CD4-positive, alpha-beta T cell treated with Interleukin-17A for 4 hours (primary cell): Measurements from ENCODE around the gene PNPLA5.
A peak's percentile ranks its signal among the peaks of the same experiment; 100 is the strongest.
"Not testable (repeated sequence)": the region's sequence is repeated elsewhere in the genome, so short reads cannot be mapped to it uniquely, and the experiment has no call there.

Source experiments
- DNase-seq: peaks from one replicate; pipeline ENCODE4 v3.0.0-alpha.2; 2020; ENCODE audit warnings: mixed read lengths

PNPLA5 gene

GRCh38 chr22:43879901-43880540 is 11.8 kb downstream of the PNPLA5 start:
- DNase-seq: no peak

GRCh38 chr22:43878831-43879550 is 12.8 kb downstream of the PNPLA5 start:
- no peak for DNase-seq

- DNase-seq: no peak
These were observed 13.6 kb downstream of the PNPLA5 start for GRCh38 chr22:43878079-43878795.

GRCh38 chr22:43876866-43877509 is 14.8 kb downstream of the PNPLA5 start:
- no peak for DNase-seq

GRCh38 chr22:43869799-43870198 is 22.0 kb downstream of the PNPLA5 start:
- no peak for DNase-seq

GRCh38 chr22:43869001-43869400 is 22.8 kb downstream of the PNPLA5 start:
- not testable (repeated sequence) for DNase-seq

- peak; percentile 38 for DNase-seq
These were observed 23.8 kb downstream of the PNPLA5 start for GRCh38 chr22:43867839-43868635.

GRCh38 chr22:43862882-43863202 is 29.0 kb downstream of the PNPLA5 start:
- no peak for DNase-seq

- DNase-seq: no peak
These were observed 29.5 kb downstream of the PNPLA5 start, which contains the start of gene SULT4A1 for GRCh38 chr22:43862074-43862881. SULT4A1 (minus strand) TSS chr22:43862513; CDS start chr22:43862382, 131 bp downstream.

- no peak for DNase-seq
These were observed 30.3 kb downstream of the PNPLA5 start for GRCh38 chr22:43861529-43861928.

- DNase-seq: no peak
These were observed 31.0 kb downstream of the PNPLA5 start for GRCh38 chr22:43860831-43861230.

- DNase-seq: no peak
These were observed 31.7 kb downstream of the PNPLA5 start for GRCh38 chr22:43860126-43860525.

- DNase-seq: no peak
These were observed 32.2 kb downstream of the PNPLA5 start for GRCh38 chr22:43859621-43860020.

- no peak for DNase-seq
These were observed 32.6 kb downstream of the PNPLA5 start for GRCh38 chr22:43859176-43859575.

GRCh38 chr22:43858156-43858895 is 33.5 kb downstream of the PNPLA5 start:
- no peak for DNase-seq

- no peak for DNase-seq
These were observed 34.4 kb downstream of the PNPLA5 start for GRCh38 chr22:43857367-43857766.

GRCh38 chr22:43855431-43855830 is 36.4 kb downstream of the PNPLA5 start:
- no peak for DNase-seq

- no peak for DNase-seq
These were observed 37.0 kb downstream of the PNPLA5 start for GRCh38 chr22:43854786-43855271.

- DNase-seq: no peak
These were observed 37.6 kb downstream of the PNPLA5 start for GRCh38 chr22:43854121-43854785.

GRCh38 chr22:43853328-43853931 is 38.4 kb downstream of the PNPLA5 start:
- no peak for DNase-seq
